Smooth muscle cell of the brain vasculature (primary cell): Measurements from ENCODE around the gene DTNA.

ENCODE experiments used
- DNase-seq: peaks from one replicate; pipeline ENCODE4 v3.0.0-alpha.2; 2012; ENCODE audit warnings: low read depth, low spot score

The DTNA gene

DNA sequence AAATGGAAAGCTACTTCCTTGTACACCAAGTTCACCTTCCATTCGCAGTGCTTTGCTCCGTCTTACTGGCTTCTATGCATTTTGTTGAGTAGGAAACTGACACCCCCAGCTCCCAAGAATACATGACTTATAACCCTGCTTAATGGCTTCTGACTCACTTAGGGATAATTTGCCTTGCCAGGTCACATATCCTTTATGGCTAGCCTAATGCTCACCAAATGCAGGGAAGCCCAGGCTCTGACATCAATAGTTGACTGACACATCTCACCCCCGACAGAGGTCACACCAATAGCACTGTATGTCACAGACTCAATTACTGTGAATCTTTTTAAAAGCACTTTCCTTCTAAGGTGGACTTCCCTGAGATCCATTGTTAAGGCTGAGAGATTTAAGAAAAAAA, 147.2 kb downstream of the DTNA start:
- no peak for DNase-seq

- DNase-seq = no peak
Observed at GRCh38 chr18:34858188-34858587, 148.1 kb downstream of the DTNA start.

DNA sequence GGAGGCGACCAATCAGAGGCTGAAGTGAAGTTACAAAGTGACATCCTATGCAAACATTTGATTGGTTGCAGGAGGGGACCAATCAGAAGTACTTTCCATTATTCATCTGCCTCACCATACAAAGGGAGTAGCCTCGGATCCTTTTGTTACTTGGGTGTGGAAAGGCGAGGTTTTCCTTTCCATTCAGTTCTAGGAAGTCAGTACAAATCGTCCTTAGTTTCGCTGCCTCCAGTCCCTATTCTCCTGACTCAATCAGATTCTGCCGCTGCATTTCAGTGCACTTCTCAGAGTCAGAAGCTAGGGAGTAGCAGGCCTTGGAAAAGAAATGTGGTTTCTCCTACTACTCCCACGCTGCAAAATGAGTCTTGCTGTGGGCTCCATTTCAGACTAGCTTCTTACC, 149.4 kb downstream of the DTNA start:
- DNase-seq = no peak

DNA sequence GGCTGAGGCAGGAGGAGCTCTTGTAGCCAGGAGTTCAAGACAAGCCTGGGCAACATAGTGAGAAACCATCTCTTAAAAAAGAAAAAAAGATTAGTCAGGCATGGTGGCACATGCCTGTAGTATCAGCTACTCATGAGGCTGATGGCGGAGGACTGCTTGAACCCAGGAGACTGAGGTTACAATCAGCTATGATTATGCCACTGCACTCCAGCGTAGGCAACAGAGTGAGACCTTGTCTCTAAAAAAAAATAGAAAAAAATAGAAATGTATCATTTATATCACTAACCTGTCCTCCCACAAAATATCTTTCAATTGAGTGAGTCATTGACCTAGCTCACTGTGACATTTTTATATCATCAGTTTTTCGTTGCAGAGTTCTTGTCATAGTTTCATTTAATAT, 152.5 kb downstream of the DTNA start:
- no peak for DNase-seq

DNA sequence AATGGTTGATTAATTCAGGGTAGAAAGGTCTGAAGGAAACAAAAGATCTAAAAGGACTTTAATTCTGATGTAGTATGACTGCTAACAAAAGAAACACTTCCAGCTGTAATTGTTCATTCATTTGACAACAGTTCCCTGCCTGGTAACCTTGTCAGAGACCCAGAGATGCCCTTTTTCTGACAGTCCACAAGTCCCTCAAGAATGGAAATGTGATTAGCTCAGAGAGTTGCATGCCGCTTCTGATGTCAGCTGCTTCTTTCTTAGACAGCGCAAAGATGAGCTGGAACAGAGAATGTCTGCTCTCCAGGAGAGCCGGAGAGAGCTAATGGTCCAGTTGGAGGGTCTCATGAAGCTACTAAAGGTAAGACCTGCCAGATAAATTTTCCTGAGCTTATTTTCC, 153.6 kb downstream of the DTNA start:
- DNase-seq = no peak

- DNase-seq = no peak
Observed at GRCh38 chr18:34864836-34865497, 154.9 kb downstream of the DTNA start.

DNA sequence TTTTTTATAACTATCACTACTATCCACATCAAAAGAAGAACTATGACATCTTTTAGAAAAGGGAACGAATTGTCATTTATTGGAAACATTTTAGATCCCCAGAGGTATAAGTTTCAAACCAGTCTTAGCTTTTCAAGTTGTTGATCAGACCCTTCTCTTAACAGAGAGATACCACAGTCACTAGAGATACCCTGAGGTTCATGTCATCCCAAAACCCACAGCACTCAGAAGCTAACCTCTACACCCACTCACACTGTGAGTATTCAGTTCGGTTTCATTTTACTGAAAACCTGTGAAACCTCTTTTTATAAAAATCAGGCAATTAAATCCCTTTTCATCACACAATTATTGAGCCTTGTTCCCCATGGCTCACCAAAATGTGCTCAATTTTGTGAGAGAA, 156.2 kb downstream of the DTNA start:
- no peak for DNase-seq

GRCh38 chr18:34866739-34867138, 156.6 kb downstream of the DTNA start:
- no peak for DNase-seq

DNA sequence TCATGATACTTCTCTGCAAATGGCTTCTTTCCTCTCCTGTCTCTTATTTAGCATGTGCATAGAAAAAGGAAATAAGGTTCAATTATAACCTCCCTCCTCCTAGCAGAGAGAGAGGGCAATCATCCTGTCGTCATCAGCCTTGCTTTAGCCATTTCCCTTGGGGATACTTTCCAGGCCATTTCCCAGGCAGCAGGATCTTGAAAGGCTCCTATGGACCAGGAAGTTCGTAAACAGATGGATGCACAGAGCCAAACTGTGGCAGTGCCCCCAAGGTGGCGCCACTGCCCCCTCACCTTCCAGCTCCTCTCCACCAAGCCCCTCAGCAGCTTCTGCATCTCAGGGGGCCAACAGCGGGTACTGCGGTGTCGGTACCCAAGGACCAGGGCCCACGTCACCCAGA, 157.4 kb downstream of the DTNA start:
- DNase-seq = no peak

DNA sequence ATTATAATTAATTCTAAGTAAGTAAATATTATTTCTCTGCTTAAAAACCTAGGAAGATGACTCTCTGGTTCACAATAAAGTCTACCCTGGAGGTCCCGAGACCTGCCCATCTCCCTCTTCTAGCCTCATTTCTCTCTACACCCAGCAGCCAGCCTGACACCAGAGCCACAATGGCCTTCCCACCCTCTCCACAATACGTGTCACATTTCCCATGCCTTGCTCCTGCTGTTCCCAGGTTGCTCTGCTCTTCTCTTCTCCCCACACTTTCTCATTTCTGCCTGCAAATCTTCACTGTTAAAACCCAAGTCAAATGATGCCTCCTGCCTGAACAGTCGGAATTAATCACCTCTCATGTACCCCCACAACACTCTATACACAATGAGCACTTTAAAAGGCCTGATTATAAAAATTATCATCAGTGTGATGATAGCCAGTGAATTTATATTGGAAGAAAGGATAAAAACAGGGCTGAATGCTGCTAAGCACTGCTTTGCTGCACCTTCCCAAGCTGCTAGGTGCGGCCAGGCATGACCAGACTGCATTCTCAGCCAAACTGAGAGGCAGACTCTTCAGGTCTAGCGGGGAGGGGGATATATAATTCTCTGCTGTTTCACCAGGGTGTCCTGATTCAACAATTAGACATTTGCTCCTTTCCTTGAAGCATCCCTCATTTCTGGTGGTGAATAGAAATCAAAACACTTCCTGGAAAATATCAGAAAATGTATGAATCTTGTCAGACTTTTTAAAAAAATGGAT, 160.6 kb downstream of the DTNA start:
- no peak for DNase-seq

- DNase-seq = no peak
Observed at GRCh38 chr18:34871435-34871834, 161.3 kb downstream of the DTNA start.

DNA sequence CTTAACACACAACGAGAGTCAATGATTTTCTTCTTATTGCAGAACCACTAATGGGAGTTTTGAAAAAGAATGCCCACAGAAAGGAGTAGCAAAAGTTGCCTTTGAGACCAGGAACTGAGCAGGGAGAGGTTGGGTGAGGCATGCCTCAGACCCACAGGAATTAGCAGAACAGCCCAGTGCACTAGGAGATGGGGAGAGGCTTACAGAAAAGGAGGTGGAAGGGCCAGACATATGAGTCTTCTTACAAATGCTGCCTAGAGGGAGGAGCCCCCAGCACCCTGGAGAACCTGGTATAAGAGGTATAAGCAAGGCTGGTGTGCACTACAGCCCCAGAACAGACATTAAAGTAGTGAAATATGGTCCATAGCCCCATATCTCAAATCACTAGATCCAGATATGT, 162.0 kb downstream of the DTNA start:
- DNase-seq = no peak

- no peak for DNase-seq
Observed at GRCh38 chr18:34873986-34874580, 164.0 kb downstream of the DTNA start.

GRCh38 chr18:34875150-34875549, 165.1 kb downstream of the DTNA start:
- no peak for DNase-seq

- DNase-seq = no peak
Observed at GRCh38 chr18:34880403-34880802, 170.3 kb downstream of the DTNA start.

DNA sequence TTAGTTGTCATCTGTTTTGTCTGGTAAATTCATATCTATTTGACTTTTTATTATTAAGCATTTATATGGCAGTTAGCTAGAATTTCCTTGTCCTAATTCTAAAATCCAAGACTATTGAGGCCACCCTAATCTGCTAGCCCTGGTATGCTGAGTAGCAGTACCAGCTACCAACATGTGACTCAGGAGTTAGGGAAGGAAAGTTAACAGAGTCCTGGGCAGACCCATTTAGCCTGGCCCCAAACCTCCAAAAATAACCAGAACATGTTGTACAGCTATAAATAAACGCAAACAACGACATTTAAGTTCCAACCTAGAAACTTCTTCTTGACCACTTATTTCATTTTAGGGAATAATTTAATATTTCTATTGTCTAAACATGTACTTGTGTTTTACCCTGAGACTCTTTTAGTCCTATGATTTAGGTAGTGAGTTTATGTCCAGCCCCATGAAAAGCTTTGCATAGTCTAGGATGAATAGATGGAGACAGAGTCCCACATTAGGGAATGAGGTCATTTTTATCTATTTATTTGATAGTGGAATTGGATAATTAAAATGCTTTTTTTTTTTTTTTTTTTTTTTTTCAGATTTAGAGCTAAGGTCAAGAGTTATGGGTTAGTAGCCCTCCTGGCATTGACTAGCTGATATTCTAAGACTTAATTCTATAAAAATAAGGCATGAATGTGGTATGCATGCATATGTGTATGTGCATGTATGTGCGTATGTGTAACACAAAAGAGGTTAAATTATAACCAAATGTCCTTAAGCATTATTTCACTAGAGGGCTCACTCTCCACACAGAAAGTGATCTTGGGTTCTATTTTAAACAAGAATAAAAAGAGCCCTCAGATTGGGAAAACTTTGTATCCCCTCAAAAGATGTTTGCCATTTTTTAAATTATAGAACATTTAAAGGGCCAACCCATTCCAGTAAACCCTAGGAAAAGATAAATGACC, 171.1 kb downstream of the DTNA start:
- DNase-seq = peak; percentile 26

DNA sequence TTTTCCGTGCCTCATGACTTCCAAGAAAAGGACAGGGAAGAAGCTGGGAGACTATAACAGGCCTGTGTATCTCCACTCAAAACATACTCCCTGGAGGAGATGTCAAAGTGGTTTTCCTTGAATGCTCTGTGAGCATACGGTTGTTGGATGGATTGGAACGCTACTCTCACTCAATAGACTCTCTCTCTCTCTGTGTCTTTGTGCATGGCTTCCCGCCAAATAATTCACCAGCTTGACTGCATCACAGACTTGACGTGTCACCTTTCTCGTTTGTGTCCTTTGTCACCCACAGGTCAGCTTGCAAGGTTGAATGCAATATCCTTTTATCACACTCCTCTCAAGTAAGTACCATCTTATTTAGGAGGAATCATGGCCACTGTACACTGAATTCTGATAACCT, 174.3 kb downstream of the DTNA start:
- no peak for DNase-seq

GRCh38 chr18:34886177-34886576, 176.1 kb downstream of the DTNA start:
- DNase-seq = no peak

DNA sequence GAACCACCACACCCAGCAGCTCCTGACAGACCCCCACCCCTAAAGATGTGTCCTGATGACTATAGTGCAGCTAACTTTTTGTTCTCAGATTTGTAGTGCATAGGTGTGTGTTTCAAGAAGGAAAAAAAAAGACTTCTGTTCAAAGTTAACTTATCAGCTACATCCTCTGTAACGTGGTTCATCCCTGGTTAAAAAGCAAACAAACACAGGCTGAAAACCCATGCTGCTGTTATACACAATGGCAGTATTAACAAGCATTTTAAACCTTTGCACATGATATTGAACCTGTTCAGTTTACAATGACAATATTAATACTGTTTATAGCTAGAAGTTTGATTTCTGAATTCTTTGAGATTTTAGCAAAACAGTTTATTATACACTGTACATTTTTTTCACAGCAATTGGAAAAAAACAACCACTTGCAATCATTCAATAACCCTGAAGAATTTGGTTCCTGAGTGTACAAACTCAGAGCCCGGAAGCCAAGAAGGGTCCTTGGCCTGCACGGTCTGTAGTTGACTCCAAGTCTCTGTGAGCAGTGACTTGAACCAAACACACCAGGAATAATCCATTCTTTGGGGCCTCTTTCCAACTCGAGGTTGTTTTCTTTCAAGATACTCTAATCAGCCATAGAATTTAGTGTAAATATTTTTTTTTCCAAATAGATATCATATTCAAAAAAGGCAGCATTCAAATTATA, 177.9 kb downstream of the DTNA start:
- no peak for DNase-seq

DNA sequence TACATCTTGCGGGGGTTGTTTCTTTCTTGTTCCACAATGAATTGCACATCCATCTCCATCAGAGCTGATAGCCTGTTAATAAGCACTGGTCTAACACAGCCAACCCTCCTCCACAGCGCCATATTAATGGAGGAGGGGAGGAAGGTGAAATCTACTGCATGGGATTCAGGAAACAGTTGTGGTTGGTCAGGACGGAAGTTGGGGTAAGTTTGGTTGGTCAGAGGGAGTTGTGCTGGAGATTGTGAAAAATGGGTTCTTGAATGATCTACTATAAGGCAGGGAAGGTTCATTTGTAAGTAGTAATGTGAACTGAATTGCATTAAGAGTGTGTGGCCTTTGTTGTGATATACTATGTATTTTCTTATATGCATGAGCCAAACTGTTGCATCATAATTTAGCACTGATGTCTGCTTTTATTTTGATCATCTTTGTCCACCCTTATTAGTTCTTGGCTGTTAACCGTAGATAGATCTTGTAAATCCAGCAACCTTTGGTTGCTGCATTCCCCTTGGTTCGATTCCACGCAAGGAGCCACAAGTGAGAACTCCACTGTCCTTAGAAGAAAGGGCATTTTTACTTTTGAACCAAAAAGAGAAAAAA, 180.5 kb downstream of the DTNA start:
- DNase-seq = no peak

DNA sequence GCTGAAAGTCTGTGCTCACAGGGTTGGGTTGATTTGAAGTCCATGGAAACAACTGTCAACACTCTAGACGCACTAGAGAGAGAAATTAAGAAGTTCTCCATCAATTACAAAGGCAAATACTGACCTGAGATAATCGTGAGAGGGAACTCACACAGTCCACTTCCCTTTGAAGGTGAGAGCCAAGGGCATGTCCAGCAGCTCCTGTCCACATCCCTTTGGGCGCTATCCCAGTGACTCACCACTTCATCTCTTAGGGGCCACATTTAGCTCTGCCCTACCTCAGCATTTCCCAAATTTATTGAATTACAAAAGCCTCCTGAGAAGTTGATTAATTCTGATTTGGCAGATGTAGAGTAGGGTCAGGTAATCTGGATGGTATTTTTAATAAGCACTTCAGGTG, 182.3 kb downstream of the DTNA start:
- DNase-seq = no peak
